HG03175 (cell line): ENCODE data around the gene RCSD1.

Source experiments
- ATAC-seq: cut with Tn5 transposase; IDR thresholded peaks from one replicate; pipeline ENCODE4 v1.9.1; 2021; ENCODE audit warnings: mild to moderate bottlenecking, moderate library complexity; ENCODE audit not compliant: unreplicated experiment

RCSD1 gene

GRCh38 chr1:167617153-167618147 is 12.6 kb upstream of the RCSD1 start:
- ATAC-seq = peak; percentile 69

GRCh38 chr1:167618366-167618765 is 11.7 kb upstream of the RCSD1 start:
- ATAC-seq = no peak

- ATAC-seq = no peak
Observed at GRCh38 chr1:167618789-167619188, 11.2 kb upstream of the RCSD1 start.

- no peak for ATAC-seq
Observed at GRCh38 chr1:167620002-167620401, 10.0 kb upstream of the RCSD1 start.

- no peak for ATAC-seq
Observed at GRCh38 chr1:167621780-167622313, 8.2 kb upstream of the RCSD1 start.

GRCh38 chr1:167623951-167624350 is 6.1 kb upstream of the RCSD1 start:
- ATAC-seq = no peak

GRCh38 chr1:167625040-167625823 is 4.8 kb upstream of the RCSD1 start:
- ATAC-seq = no peak

- ATAC-seq = peak; percentile 10
Observed at GRCh38 chr1:167627615-167627864, 2.5 kb upstream of the RCSD1 start.

- peak; percentile 74 for ATAC-seq
Observed at GRCh38 chr1:167627865-167628641, 2.0 kb upstream of the RCSD1 start.

GRCh38 chr1:167628741-167629515 is 1.1 kb upstream of the RCSD1 start:
- no peak for ATAC-seq

GRCh38 chr1:167630568-167631385 is 745 bp downstream of the RCSD1 start:
- ATAC-seq = peak; percentile 25

GRCh38 chr1:167631386-167631935 is 1.4 kb downstream of the RCSD1 start:
- ATAC-seq = no peak

- ATAC-seq = no peak
Observed at GRCh38 chr1:167631936-167632614, 2.0 kb downstream of the RCSD1 start.

GRCh38 chr1:167633258-167633944 is 3.4 kb downstream of the RCSD1 start:
- no peak for ATAC-seq

GRCh38 chr1:167634435-167634834 is 4.4 kb downstream of the RCSD1 start:
- no peak for ATAC-seq

- no peak for ATAC-seq
Observed at GRCh38 chr1:167635156-167635648, 5.2 kb downstream of the RCSD1 start.

GRCh38 chr1:167635941-167636340 is 5.9 kb downstream of the RCSD1 start:
- no peak for ATAC-seq

GRCh38 chr1:167638064-167638463 is 8.0 kb downstream of the RCSD1 start:
- ATAC-seq = no peak
